Panc1 (cell line): ENCODE data around the gene ZNF608. TPM values are rescaled to one million over a fixed set of nuclear protein-coding genes. Genes with fewer than 3 reads are reported as not detected.
A peak's percentile ranks its signal among the peaks of the same experiment; 100 is the strongest.

Experiments
- ATAC-seq: fragments of 200-7000 bp; cut with Tn5 transposase; 2 replicates; pipeline ENCODE4 v1.9.1; 2020; ENCODE audit warnings: mild to moderate bottlenecking, moderate library complexity
- BruUV-seq: library from RNA; stranded (reverse); fragments of 400-500 nt; replicated peaks from 2 replicates; lab custom pipeline; 2021; lab: Mats Ljungman, UMichigan
- CTCF ChIA-PET: fragments of 300-600 bp; sonication (Branson Sonifier 250); formaldehyde crosslinking; loops from one replicate; lab custom pipeline; 2022; ENCODE audit warnings: antibody characterized with exemption; lab: Charles Lee
- POLR2A ChIA-PET: fragments of 300-600 bp; sonication (Branson Sonifier 250); formaldehyde crosslinking; loops from one replicate; lab custom pipeline; 2022; ENCODE audit warnings: antibody characterized with exemption; lab: Charles Lee
- DNase-seq: peaks from one replicate; pipeline ENCODE4 v3.0.0-alpha.2; 2010; ENCODE audit warnings: low read depth, low spot score
- H3K27ac ChIP-seq: 2 replicates; pipeline ENCODE4 v1.5.1; 2011; ENCODE audit warnings: mild to moderate bottlenecking, low read length, inconsistent platforms
- H3K27me3 ChIP-seq: fragments of 200-500 bp; sonication (Bioruptor generic); 2 replicates; pipeline ENCODE4 v1.6.0; 2014; ENCODE audit warnings: low read length, inconsistent platforms; ENCODE audit not compliant: control insufficient read depth, insufficient read depth
- H3K36me3 ChIP-seq: fragments of 200-500 bp; sonication (Bioruptor generic); 2 replicates; pipeline ENCODE4 v1.5.1; 2014; ENCODE audit warnings: inconsistent platforms, mild to moderate bottlenecking, low read length, moderate library complexity; ENCODE audit not compliant: control insufficient read depth, insufficient read depth
- H3K4me1 ChIP-seq: 2 replicates; pipeline ENCODE4 v1.5.1; 2011; ENCODE audit warnings: inconsistent platforms, mild to moderate bottlenecking, low read length, moderate library complexity; ENCODE audit not compliant: control insufficient read depth, insufficient read depth
- H3K4me3 ChIP-seq, 2 experiments: 2 replicates each; pipeline ENCODE4 v1.5.1; 2011 to 2012; ENCODE audit warnings: low read depth in 2 of 2, low read length in 2 of 2, mild to moderate bottlenecking in 2 of 2, inconsistent platforms in 1 of 2, moderate library complexity in 1 of 2
- H3K9me3 ChIP-seq: fragments of 200-500 bp; sonication (Bioruptor generic); 2 replicates; pipeline ENCODE4 v1.5.1; 2014; ENCODE audit warnings: low read depth, mild to moderate bottlenecking, inconsistent platforms, low read length, moderate library complexity; ENCODE audit not compliant: control insufficient read depth, insufficient read depth
- SIN3A ChIP-seq: IDR thresholded peaks from 2 replicates; pipeline ENCODE4 v1.6.1; 2012; ENCODE audit warnings: low read depth, mild to moderate bottlenecking, low read length, moderate library complexity, borderline replicate concordance; ENCODE audit not compliant: insufficient read depth
- TCF7L2 ChIP-seq: IDR thresholded peaks from 2 replicates; pipeline ENCODE4 v1.6.1; 2011; ENCODE audit warnings: mild to moderate bottlenecking, low read depth, low read length, inconsistent platforms
- in situ Hi-C: cut with HindIII; loops from 2 replicates; pipeline ENCODE4 v1.10.0; 2016; ENCODE audit warnings: low sequenced_read_pairs, low pct_unique_long_range_greater_than_20kb
- intact Hi-C: fragments of 100-400 bp; cut with micrococcal nuclease; formaldehyde crosslinking; loops from one replicate; pipeline ENCODE4 v1.10.0; 2022; ENCODE audit not compliant: unreplicated experiment
- total RNA-seq: library from RNA; stranded (reverse); gene quantifications from one replicate; pipeline ENCODE4 v1.2.1, GENCODE V29; 2021; ENCODE audit not compliant: unreplicated experiment
- TF ChIP-seq, protein P1 (sequence below): fragments of 450-650 bp; IDR thresholded peaks from 2 replicates; pipeline ENCODE4 v1.5.1; 2017; ENCODE audit warnings: mild to moderate bottlenecking
- TF ChIP-seq, protein P2 (sequence below), 2 experiments: IDR thresholded peaks; 2 replicates each; pipeline ENCODE4 v1.6.1; 2011 to 2012; ENCODE audit warnings: low read depth in 2 of 2, control low read depth in 1 of 2, low read length in 1 of 2, mild to moderate bottlenecking in 1 of 2, moderate library complexity in 1 of 2; ENCODE audit not compliant: insufficient read depth in 1 of 2

The ZNF608 gene
- total RNA-seq, 1 experiment from 2014 or later, result 37.5 TPM

DNA sequence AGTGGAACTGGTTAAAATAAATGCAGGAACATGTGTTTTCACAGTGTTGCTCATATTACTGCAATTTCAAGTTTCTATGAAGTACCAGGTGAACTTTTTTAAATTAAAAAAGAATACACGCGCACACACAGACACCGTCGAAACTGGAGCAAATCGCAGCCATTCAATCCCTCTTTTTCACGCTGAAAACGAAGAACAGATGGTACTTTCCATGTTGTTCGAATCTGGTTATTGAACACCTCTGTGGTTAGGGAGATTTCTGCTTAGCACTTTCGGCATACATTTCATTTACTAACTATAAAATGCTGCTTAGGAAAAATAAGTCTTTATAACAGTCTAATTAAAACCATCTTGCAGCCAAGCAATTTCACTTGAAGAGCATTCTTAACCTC, 6.8 kb downstream of the ZNF608 start:
- DNase-seq (no peak), ATAC-seq (no peak)
- Histone ChIP-seq H3K27ac (peak overlapping the region; percentile 100), H3K36me3 (no peaks in the 10 kb centered on the region), H3K4me3 (peak overlapping the region; percentile 12 to 35; a peak in 3 of 4 replicates), H3K27me3 (no peaks in the 10 kb centered on the region), H3K4me1 (peaks cover 74% of the 10 kb centered on the region), H3K9me3 (no peaks in the 10 kb centered on the region)
- no TSS peak for BruUV-seq
- TF ChIP-seq SIN3A, result no peak
- TF ChIP-seq, protein P1, sequence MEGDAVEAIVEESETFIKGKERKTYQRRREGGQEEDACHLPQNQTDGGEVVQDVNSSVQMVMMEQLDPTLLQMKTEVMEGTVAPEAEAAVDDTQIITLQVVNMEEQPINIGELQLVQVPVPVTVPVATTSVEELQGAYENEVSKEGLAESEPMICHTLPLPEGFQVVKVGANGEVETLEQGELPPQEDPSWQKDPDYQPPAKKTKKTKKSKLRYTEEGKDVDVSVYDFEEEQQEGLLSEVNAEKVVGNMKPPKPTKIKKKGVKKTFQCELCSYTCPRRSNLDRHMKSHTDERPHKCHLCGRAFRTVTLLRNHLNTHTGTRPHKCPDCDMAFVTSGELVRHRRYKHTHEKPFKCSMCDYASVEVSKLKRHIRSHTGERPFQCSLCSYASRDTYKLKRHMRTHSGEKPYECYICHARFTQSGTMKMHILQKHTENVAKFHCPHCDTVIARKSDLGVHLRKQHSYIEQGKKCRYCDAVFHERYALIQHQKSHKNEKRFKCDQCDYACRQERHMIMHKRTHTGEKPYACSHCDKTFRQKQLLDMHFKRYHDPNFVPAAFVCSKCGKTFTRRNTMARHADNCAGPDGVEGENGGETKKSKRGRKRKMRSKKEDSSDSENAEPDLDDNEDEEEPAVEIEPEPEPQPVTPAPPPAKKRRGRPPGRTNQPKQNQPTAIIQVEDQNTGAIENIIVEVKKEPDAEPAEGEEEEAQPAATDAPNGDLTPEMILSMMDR, result peak; percentile 17; the same call in 1 of the 2 replicates
- CTCF ChIA-PET, result no interaction called here
- in situ Hi-C loops, result no loop called here
- POLR2A ChIA-PET, result no interaction called here
- intact Hi-C loops, result loop anchor here (5.0 to 10.0 kb wide), 4 partner anchors 82 to 1067 kb away; no protein-coding TSS in a partner anchor

DNA sequence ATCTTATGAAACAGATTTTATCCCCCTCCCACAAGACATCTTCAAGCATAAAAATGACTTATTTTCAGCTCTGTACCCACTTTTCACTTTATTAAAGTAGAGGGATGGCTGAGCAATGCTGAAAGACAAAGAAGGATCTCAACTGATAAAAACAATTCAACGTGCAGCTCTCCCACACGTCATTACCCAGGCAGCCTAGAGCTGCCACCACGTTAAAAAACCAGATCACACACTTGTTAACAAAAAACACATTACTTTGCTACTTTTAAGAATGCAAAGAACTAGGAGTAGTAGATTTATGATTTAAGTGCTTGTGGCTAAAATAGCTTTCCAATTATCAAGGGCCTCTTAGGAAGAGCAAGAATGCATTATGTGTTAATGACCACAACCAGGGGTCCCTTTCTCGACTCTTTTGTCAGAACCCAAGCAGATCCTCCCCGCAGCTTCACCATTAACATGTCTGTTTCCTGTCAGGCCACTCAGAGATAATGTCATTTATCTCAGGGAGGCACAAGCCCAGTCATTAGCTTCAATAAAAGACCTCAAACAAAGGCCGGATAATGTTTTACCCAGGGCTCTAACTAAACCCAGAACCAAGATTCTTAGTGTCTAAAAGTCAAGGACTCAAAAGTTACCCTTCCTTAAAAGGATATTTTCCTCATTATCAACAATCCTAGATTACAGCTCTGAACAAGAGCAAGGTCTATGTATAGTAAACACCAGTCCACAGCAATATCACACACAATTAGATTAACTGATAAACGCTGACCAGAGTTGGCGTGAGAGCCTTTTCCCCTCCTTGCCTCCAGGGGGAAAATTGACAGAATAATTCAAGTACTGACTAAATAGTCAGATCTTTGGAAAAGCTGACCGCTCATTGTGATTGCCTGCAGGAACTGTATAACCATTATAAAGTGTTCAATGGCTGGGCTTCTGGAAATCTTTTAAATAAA, 7.5 kb downstream of the ZNF608 start:
- ATAC-seq (peak; percentile 11; the same call in 1 of the 2 replicates), DNase-seq (no peak)
- Histone ChIP-seq H3K9me3 (no peaks in the 10 kb centered on the region), H3K27ac (peak overlapping the region; percentile 100), H3K4me1 (peaks cover 81% of the 10 kb centered on the region), H3K27me3 (no peaks in the 10 kb centered on the region), H3K4me3 (peak overlapping the region; percentile 12 to 26; a peak in 3 of 4 replicates), H3K36me3 (no peaks in the 10 kb centered on the region)
- BruUV-seq, result no TSS peak
- POLR2A ChIA-PET, result interaction anchor here (0.8 kb wide), 1 partner anchor 10 kb away, joined by 4 read pairs; no protein-coding TSS in a partner anchor
- in situ Hi-C loops (no loop called here), intact Hi-C loops (no loop called here)
- TF ChIP-seq, protein P1, result peak; percentile 28; the same call in 1 of the 2 replicates
- TF ChIP-seq SIN3A (no peak), TCF7L2 (no peak)
- TF ChIP-seq, protein P2, sequence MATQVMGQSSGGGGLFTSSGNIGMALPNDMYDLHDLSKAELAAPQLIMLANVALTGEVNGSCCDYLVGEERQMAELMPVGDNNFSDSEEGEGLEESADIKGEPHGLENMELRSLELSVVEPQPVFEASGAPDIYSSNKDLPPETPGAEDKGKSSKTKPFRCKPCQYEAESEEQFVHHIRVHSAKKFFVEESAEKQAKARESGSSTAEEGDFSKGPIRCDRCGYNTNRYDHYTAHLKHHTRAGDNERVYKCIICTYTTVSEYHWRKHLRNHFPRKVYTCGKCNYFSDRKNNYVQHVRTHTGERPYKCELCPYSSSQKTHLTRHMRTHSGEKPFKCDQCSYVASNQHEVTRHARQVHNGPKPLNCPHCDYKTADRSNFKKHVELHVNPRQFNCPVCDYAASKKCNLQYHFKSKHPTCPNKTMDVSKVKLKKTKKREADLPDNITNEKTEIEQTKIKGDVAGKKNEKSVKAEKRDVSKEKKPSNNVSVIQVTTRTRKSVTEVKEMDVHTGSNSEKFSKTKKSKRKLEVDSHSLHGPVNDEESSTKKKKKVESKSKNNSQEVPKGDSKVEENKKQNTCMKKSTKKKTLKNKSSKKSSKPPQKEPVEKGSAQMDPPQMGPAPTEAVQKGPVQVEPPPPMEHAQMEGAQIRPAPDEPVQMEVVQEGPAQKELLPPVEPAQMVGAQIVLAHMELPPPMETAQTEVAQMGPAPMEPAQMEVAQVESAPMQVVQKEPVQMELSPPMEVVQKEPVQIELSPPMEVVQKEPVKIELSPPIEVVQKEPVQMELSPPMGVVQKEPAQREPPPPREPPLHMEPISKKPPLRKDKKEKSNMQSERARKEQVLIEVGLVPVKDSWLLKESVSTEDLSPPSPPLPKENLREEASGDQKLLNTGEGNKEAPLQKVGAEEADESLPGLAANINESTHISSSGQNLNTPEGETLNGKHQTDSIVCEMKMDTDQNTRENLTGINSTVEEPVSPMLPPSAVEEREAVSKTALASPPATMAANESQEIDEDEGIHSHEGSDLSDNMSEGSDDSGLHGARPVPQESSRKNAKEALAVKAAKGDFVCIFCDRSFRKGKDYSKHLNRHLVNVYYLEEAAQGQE (IDR thresholded peaks at IDR 0.05; ENCODE audit: insufficient read depth in 1 of 2, low read depth in 2 of 2, low read length in 1 of 2), result no peak
- CTCF ChIA-PET, result interaction anchor here (0.5 to 0.7 kb wide), 3 partner anchors 10 to 451 kb away, joined by 3 to 8 read pairs (median 3); no protein-coding TSS in a partner anchor
